NCI-H69 (cell line): ENCODE data around the gene PEX11B.
A peak's percentile ranks its signal among the peaks of the same experiment; 100 is the strongest.

Experiments
- DNase-seq: peaks from one replicate; lab custom pipeline; 2025; lab: John Stamatoyannopoulos, UW

PEX11B gene

DNA sequence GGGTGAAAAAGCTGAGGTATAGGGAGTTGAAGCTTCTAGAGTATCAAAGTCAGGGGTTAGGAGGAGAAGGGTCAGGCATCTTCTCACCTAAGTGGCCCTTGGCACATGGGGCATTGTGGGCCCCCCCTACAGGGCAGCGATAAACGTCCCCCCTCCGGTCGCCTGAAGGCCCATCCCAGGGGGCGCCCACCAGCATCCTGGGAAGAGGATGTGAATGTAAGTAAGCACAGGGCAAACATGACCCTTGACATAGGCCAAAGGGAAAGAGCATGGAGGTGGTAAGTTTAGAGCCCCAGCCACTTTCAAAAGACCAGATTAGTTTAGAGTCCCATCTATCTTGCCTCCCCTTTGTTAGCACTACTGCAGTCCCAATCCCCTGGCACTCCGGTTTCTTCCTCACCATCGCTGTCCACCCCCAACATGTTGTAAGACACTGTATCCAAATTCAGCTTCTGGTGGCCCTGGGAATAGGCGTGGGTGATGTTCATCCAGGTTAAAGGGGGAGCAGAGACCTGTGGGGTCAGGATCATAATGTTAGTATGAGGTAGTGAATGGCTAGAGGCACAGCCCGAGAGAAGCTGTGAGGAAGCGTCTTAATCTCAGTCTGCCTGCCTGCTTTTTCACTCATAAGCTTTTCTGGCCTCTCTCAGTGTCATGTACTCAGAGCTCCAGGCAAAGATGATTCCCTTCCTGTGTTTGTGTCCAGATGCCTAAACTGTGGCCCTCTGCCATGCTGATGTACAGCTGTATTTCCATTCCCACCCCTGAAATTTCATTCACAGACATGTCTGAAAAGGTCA is 11.4 kb downstream of the PEX11B start:
- DNase-seq: no peak

GRCh38 chr1:145901312-145902021 is 17.1 kb downstream of the PEX11B start:
- no peak for DNase-seq

- DNase-seq: no peak
Measured at GRCh38 chr1:145898756-145899155, 19.8 kb downstream of the PEX11B start.

GRCh38 chr1:145897969-145898368 is 20.5 kb downstream of the PEX11B start:
- DNase-seq: no peak

DNA sequence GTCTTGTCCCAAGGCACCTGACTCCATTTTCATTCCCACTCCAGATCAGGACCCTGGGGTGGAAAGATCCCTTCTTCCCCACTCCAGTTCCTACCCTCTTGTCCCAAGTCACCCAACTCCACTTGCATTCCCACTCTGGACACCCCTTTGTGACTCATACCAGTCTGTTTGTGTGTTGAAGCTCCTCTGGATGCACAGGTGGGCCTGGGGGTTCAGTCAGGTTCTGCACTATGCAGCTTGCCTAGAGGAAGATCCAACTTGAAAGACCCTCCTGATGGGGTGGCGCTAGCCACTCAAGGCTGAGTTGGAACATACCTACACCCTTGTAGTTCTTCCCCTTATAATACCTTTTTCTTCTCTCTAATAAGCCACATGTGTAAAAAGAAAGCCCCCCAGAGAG is 23.0 kb downstream of the PEX11B start:
- DNase-seq: no peak

DNA sequence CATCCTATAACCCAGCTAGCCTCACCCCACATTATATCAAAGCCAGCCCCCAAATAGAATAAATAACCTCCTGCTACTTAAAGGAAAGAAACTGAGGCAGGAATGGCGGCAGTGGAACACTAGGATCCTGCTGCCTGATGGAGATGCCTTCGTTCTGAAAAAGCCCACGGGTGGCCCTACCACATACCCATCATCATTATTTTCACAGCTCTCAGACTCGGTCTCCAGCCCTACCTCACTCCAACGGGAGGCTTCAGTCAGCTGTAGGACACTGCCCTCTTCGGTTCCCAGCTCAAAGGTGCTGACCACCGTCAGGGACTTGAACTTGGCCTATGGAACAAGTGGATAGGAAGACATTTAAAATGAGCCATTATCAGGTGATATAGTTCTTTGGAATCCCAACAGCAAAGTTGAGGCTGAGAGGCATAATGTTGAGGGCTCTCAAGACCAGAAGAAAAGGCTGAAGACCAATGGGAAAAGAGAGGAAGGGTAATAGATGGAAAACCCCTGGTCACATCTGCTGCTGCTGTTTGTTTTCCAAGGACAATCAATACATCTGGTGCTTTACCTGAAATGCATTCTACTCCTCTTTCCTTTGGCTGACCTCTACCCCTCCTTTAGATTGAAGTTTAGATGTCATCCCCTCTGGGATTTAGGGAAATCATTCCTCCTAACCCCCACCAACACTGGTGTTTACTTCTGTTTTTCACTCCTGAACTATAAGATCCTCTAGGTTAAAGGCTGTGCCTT is 25.0 kb downstream of the PEX11B start:
- DNase-seq: no peak

DNA sequence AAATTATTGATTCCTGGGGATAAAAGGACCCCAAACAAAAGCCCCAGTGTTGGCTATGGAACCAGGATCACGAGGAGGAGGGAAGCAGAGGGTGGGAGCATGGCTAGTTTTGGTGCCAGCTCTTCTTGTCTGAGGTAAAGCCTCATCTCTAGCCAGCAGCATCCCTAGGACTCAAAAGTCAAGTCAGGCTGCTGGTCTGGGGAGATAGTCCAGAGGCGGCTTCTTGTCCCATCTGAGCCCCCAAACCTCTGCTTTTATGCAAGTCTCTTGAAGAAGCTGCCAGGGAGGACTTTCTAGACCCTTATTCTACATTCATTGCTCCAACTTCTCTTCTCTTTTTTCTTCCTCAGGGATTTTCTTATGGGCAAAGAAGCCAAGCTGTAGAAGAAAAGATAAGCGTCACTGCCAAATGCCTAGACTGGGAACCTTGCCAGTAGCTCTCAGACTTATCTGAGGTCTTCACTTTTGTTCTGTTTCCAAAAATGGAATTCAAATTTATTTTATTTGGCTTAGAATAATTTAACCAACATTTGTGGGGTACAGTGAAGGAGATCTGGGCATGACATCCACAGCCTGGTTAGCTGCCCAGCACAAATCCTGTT is 25.9 kb downstream of the PEX11B start:
- peak; percentile 84 for DNase-seq

- peak; percentile 100 for DNase-seq
Measured at GRCh38 chr1:145891587-145892485, 26.7 kb downstream of the PEX11B start.

GRCh38 chr1:145891143-145891542 is 27.4 kb downstream of the PEX11B start:
- peak; percentile 90 for DNase-seq

- peak; percentile 92 for DNase-seq
Measured at GRCh38 chr1:145889722-145890121, 28.8 kb downstream of the PEX11B start.

DNA sequence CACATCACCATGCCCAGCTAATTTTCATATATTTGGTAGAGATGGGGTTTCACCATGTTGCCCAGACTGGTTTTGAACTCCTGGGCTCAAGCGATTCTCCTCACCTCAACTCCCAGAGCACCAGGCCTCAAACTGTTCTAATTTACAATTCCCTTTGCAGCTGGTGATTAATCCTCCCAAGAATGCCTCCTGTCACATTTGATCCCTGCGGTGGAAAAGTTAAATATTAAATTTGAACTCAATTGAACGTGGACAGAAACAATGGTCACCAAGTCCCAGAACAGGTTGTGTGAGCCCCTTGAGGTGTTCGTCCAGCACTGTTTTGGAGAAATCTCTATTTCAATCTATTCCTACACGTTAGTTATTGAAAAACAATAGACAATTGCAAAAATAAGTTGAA is 30.9 kb downstream of the PEX11B start:
- no peak for DNase-seq

DNA sequence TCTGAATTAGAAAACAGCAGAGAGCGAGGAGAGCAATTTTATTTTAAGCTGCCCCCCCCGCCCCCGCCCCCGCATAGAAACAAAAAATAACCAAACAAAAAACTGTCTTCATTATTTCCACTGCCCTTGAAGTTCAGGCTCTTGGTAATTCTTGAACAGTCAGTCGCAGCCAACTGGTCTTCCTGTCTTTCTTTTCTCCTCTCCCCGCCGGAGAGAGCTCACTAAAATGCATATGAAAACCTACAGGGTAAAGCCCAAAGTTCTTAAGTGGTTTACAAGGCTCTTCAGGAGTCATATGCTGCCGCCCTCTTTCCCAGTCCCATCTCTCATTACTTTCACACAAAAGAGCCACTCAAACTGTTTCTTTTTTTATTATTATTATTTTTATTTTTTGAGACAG is 31.7 kb downstream of the PEX11B start:
- DNase-seq: no peak

- DNase-seq: peak; percentile 48
Measured at GRCh38 chr1:145886390-145886789, 32.1 kb downstream of the PEX11B start.

DNA sequence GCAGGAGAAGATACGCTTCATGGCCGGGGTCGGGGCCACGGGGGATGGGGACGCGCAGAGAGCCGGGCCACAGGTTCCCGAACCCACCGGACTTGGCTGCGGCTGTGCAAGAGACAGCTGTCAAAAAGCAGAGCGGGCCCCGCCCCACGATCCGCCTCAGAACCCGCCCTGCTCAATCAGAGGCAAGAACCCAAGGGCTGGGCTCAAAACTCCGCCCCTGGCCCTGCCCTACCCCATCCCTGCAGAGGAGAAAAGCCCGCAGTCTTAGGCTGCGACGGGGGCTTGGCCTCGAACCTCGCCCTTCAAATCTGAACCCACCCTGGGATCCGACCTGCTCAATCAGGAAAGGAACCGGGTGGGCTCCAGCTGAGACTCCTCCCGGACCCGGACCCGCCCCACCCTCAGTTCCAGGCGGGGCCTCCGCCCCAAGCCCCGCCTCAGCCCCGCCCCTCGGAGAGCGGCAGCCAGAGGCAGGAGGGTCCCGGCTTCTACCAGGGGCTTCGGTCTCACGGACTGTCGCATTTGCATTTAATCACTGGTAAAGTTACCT is 32.7 kb downstream of the PEX11B start, which contains the start of gene ANKRD35:
ANKRD35 (minus strand) TSS at position 129 of the 550 bp plus-strand sequence; CDS start at position 21, 108 bp downstream.
- DNase-seq: peak; percentile 93

- peak; percentile 35 for DNase-seq
Measured at GRCh38 chr1:145884675-145885074, 33.8 kb downstream of the PEX11B start.

DNA sequence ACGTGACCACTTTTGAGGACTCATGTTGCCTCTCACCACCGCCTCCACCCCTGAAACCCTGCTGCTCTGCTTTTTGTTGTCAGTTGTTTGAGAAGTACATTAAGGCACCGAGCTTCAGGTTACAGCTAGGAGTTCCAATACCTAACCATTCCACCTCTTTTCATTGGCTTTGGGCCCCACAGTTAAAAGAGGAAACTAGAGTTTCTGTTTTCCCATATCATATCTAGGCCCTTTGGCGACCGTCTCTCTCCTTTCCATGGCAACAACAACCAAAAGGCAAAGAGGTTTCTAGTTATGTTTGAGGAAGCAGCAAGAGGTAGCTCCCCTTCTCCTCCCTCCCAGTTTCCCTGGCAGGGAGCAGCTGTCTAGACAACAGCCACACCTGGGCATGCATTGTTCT is 38.7 kb downstream of the PEX11B start:
- DNase-seq: peak; percentile 100

- no peak for DNase-seq
Measured at GRCh38 chr1:145878724-145879123, 39.8 kb downstream of the PEX11B start.

GRCh38 chr1:145877923-145878486 is 40.5 kb downstream of the PEX11B start:
- DNase-seq: no peak

DNA sequence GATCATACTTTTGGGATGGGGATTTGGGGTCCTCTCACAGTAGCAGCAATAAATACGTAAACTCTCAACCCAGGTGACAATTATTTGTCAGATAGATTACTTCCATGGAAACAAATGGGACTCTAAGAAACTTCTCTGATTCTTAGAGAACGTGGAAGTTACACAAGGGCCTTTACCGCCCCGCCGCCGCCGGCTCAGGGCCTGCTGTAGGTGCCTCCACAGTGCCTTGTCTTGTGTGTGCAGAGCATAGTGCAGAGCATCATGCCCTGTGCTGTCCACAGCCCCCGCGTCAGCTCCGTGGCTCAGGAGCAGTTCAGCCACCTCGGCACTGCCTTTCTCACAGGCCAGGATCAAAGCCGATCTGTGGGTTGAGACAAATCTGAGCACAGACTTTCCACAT is 43.9 kb downstream of the PEX11B start:
- DNase-seq: no peak
